Panc1 (cell line): ENCODE data around the gene IRX5. TPM values are rescaled to one million over a fixed set of nuclear protein-coding genes. Genes with fewer than 3 reads are reported as not detected.

Experiments used
- ATAC-seq: fragments of 200-7000 bp; cut with Tn5 transposase; 2 replicates; pipeline ENCODE4 v1.9.1; 2020; ENCODE audit warnings: mild to moderate bottlenecking, moderate library complexity
- BruUV-seq: library from RNA; stranded (reverse); fragments of 400-500 nt; replicated peaks from 2 replicates; lab custom pipeline; 2021; lab: Mats Ljungman, UMichigan
- CTCF ChIA-PET: fragments of 300-600 bp; sonication (Branson Sonifier 250); formaldehyde crosslinking; loops from one replicate; lab custom pipeline; 2022; ENCODE audit warnings: antibody characterized with exemption; lab: Charles Lee
- POLR2A ChIA-PET: fragments of 300-600 bp; sonication (Branson Sonifier 250); formaldehyde crosslinking; loops from one replicate; lab custom pipeline; 2022; ENCODE audit warnings: antibody characterized with exemption; lab: Charles Lee
- DNase-seq: peaks from one replicate; pipeline ENCODE4 v3.0.0-alpha.2; 2010; ENCODE audit warnings: low read depth, low spot score
- H3K27ac ChIP-seq: 2 replicates; pipeline ENCODE4 v1.5.1; 2011; ENCODE audit warnings: mild to moderate bottlenecking, low read length, inconsistent platforms
- H3K27me3 ChIP-seq: fragments of 200-500 bp; sonication (Bioruptor generic); 2 replicates; pipeline ENCODE4 v1.6.0; 2014; ENCODE audit warnings: low read length, inconsistent platforms; ENCODE audit not compliant: control insufficient read depth, insufficient read depth
- H3K36me3 ChIP-seq: fragments of 200-500 bp; sonication (Bioruptor generic); 2 replicates; pipeline ENCODE4 v1.5.1; 2014; ENCODE audit warnings: inconsistent platforms, mild to moderate bottlenecking, low read length, moderate library complexity; ENCODE audit not compliant: control insufficient read depth, insufficient read depth
- H3K4me1 ChIP-seq: 2 replicates; pipeline ENCODE4 v1.5.1; 2011; ENCODE audit warnings: inconsistent platforms, mild to moderate bottlenecking, low read length, moderate library complexity; ENCODE audit not compliant: control insufficient read depth, insufficient read depth
- H3K4me3 ChIP-seq, 2 experiments: 2 replicates each; pipeline ENCODE4 v1.5.1; 2011 to 2012; ENCODE audit warnings: low read depth in 2 of 2, low read length in 2 of 2, mild to moderate bottlenecking in 2 of 2, inconsistent platforms in 1 of 2, moderate library complexity in 1 of 2
- H3K9me3 ChIP-seq: fragments of 200-500 bp; sonication (Bioruptor generic); 2 replicates; pipeline ENCODE4 v1.5.1; 2014; ENCODE audit warnings: low read depth, mild to moderate bottlenecking, inconsistent platforms, low read length, moderate library complexity; ENCODE audit not compliant: control insufficient read depth, insufficient read depth
- POLR2AphosphoS5 ChIP-seq: IDR thresholded peaks from 2 replicates; pipeline ENCODE4 v1.6.1; 2012; ENCODE audit warnings: mild to moderate bottlenecking, low read depth, low read length, moderate library complexity
- SIN3A ChIP-seq: IDR thresholded peaks from 2 replicates; pipeline ENCODE4 v1.6.1; 2012; ENCODE audit warnings: low read depth, mild to moderate bottlenecking, low read length, moderate library complexity, borderline replicate concordance; ENCODE audit not compliant: insufficient read depth
- TCF7L2 ChIP-seq: IDR thresholded peaks from 2 replicates; pipeline ENCODE4 v1.6.1; 2011; ENCODE audit warnings: mild to moderate bottlenecking, low read depth, low read length, inconsistent platforms
- in situ Hi-C: cut with HindIII; loops from 2 replicates; pipeline ENCODE4 v1.10.0; 2016; ENCODE audit warnings: low sequenced_read_pairs, low pct_unique_long_range_greater_than_20kb
- intact Hi-C: fragments of 100-400 bp; cut with micrococcal nuclease; formaldehyde crosslinking; loops from one replicate; pipeline ENCODE4 v1.10.0; 2022; ENCODE audit not compliant: unreplicated experiment
- total RNA-seq: library from RNA; stranded (reverse); gene quantifications from one replicate; pipeline ENCODE4 v1.2.1, GENCODE V29; 2021; ENCODE audit not compliant: unreplicated experiment
- TF ChIP-seq, protein P1 (sequence below): fragments of 450-650 bp; IDR thresholded peaks from 2 replicates; pipeline ENCODE4 v1.5.1; 2017; ENCODE audit warnings: mild to moderate bottlenecking
- TF ChIP-seq, protein P2 (sequence below), 2 experiments: IDR thresholded peaks; 2 replicates each; pipeline ENCODE4 v1.6.1; 2011 to 2012; ENCODE audit warnings: low read depth in 2 of 2, control low read depth in 1 of 2, low read length in 1 of 2, mild to moderate bottlenecking in 1 of 2, moderate library complexity in 1 of 2; ENCODE audit not compliant: insufficient read depth in 1 of 2

Gene IRX5
- total RNA-seq, 1 experiment from 2014 or later = 2.7 TPM

DNA sequence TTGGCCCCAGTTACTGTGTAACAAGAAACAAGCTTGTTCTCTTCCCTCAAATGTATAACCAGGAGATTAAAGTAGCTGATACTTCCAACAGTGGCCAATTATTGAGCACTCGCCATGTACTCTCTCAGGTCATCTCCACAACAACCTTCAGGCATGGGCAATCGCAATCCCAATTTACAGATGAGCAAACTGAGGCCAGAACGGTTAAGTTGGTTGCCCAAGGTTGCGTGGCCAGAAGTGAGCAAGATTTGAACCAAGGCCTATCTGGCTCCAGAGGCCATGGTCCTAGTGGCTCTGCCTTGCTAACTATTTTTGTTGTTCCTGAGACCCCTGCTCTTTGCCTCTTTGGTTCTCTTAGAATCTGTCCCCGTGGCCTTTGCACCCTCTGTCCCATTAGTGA is 33.6 kb downstream of the IRX5 start:
- H3K27ac ChIP-seq = no peak overlapping the region
- BruUV-seq = no TSS peak
- ChIA-PET POLR2A (no interaction called here), CTCF (no interaction called here)
- no peaks in the 10 kb centered on the region for H3K9me3 ChIP-seq
- intact Hi-C loops = no loop called here
- no peaks in the 10 kb centered on the region for H3K27me3 ChIP-seq
- ATAC-seq (no peak), DNase-seq (no peak)
- H3K4me1 ChIP-seq = no peaks in the 10 kb centered on the region
- in situ Hi-C loops = no loop called here
- no peak overlapping the region for H3K4me3 ChIP-seq
- no peaks in the 10 kb centered on the region for H3K36me3 ChIP-seq
- TF ChIP-seq, protein P1, sequence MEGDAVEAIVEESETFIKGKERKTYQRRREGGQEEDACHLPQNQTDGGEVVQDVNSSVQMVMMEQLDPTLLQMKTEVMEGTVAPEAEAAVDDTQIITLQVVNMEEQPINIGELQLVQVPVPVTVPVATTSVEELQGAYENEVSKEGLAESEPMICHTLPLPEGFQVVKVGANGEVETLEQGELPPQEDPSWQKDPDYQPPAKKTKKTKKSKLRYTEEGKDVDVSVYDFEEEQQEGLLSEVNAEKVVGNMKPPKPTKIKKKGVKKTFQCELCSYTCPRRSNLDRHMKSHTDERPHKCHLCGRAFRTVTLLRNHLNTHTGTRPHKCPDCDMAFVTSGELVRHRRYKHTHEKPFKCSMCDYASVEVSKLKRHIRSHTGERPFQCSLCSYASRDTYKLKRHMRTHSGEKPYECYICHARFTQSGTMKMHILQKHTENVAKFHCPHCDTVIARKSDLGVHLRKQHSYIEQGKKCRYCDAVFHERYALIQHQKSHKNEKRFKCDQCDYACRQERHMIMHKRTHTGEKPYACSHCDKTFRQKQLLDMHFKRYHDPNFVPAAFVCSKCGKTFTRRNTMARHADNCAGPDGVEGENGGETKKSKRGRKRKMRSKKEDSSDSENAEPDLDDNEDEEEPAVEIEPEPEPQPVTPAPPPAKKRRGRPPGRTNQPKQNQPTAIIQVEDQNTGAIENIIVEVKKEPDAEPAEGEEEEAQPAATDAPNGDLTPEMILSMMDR = no peak
- no peak for TF ChIP-seq POLR2AphosphoS5
- no peak for TF ChIP-seq TCF7L2
- TF ChIP-seq SIN3A = no peak
- TF ChIP-seq, protein P2, sequence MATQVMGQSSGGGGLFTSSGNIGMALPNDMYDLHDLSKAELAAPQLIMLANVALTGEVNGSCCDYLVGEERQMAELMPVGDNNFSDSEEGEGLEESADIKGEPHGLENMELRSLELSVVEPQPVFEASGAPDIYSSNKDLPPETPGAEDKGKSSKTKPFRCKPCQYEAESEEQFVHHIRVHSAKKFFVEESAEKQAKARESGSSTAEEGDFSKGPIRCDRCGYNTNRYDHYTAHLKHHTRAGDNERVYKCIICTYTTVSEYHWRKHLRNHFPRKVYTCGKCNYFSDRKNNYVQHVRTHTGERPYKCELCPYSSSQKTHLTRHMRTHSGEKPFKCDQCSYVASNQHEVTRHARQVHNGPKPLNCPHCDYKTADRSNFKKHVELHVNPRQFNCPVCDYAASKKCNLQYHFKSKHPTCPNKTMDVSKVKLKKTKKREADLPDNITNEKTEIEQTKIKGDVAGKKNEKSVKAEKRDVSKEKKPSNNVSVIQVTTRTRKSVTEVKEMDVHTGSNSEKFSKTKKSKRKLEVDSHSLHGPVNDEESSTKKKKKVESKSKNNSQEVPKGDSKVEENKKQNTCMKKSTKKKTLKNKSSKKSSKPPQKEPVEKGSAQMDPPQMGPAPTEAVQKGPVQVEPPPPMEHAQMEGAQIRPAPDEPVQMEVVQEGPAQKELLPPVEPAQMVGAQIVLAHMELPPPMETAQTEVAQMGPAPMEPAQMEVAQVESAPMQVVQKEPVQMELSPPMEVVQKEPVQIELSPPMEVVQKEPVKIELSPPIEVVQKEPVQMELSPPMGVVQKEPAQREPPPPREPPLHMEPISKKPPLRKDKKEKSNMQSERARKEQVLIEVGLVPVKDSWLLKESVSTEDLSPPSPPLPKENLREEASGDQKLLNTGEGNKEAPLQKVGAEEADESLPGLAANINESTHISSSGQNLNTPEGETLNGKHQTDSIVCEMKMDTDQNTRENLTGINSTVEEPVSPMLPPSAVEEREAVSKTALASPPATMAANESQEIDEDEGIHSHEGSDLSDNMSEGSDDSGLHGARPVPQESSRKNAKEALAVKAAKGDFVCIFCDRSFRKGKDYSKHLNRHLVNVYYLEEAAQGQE (IDR thresholded peaks at IDR 0.05; ENCODE audit: insufficient read depth in 1 of 2, low read depth in 2 of 2, low read length in 1 of 2) = no peak

- Histone ChIP-seq H3K4me3 (no peak overlapping the region), H3K4me1 (no peaks in the 10 kb centered on the region), H3K27ac (no peak overlapping the region), H3K27me3 (no peaks in the 10 kb centered on the region), H3K9me3 (no peaks in the 10 kb centered on the region), H3K36me3 (no peaks in the 10 kb centered on the region)
- no peak for TF ChIP-seq SIN3A
- TF ChIP-seq POLR2AphosphoS5 = no peak
- TF ChIP-seq, protein P1 = no peak
- no peak for TF ChIP-seq TCF7L2
- TF ChIP-seq, protein P2 (IDR thresholded peaks at IDR 0.05; ENCODE audit: insufficient read depth in 1 of 2, low read depth in 2 of 2, low read length in 1 of 2) = no peak
- POLR2A ChIA-PET = no interaction called here
- in situ Hi-C loops = no loop called here
- CTCF ChIA-PET = no interaction called here
- ATAC-seq (no peak), DNase-seq (no peak)
- no TSS peak for BruUV-seq
- intact Hi-C loops = no loop called here
Measured at GRCh38 chr16:54965464-54965863, 34.8 kb downstream of the IRX5 start.
